ENCODE results near the gene PGM5.

The PGM5 gene

GRCh38 chr9:68493541-68493940 is 137.1 kb downstream of the PGM5 start:
- Histone ChIP-seq H4K20me1 (ENCODE audit: insufficient read depth, low read length) (no peaks in the 10 kb centered on the region), H3K4me2 (ENCODE audit: low read length) (no peak overlapping the region), H3K4me3 (ENCODE audit: low read length) (no peak overlapping the region), H3K9ac (ENCODE audit: low read length) (no peak overlapping the region), H2AFZ (ENCODE audit: low read depth, low read length) (no peak overlapping the region), H3K4me1 (ENCODE audit: low read length) (no peaks in the 10 kb centered on the region), H3K36me3 (replicated peaks; ENCODE audit: low read depth, low read length) (no peaks in the 10 kb centered on the region), H3K27me3 (ENCODE audit: low read depth, low read length) (peaks cover 19% of the 10 kb centered on the region), H3K27ac (ENCODE audit: low read length) (no peak overlapping the region), H3K9me3 (ENCODE audit: insufficient read depth, low read length) (no peaks in the 10 kb centered on the region), H3K79me2 (ENCODE audit: low read length) (no peaks in the 10 kb centered on the region)
- TF ChIP-seq EZH2phosphoT487 (IDR thresholded peaks at IDR 0.05; ENCODE audit: low read depth) (no peak), CTCF (IDR thresholded peaks at IDR 0.05; ENCODE audit: low read depth, low read length) (no peak)

GRCh38 chr9:68493958-68494577 is 137.7 kb downstream of the PGM5 start:
- H3K4me3 ChIP-seq (ENCODE audit: low read length), result no peak overlapping the region
- no peak overlapping the region for H3K9ac ChIP-seq (ENCODE audit: low read length)
- H3K27me3 ChIP-seq (ENCODE audit: low read depth, low read length), result peaks cover 19% of the 10 kb centered on the region
- no peak overlapping the region for H2AFZ ChIP-seq (ENCODE audit: low read depth, low read length)
- no peaks in the 10 kb centered on the region for H3K79me2 ChIP-seq (ENCODE audit: low read length)
- H3K4me2 ChIP-seq (ENCODE audit: low read length), result no peak overlapping the region
- no peaks in the 10 kb centered on the region for H4K20me1 ChIP-seq (ENCODE audit: insufficient read depth, low read length)
- no peaks in the 10 kb centered on the region for H3K9me3 ChIP-seq (ENCODE audit: insufficient read depth, low read length)
- no peaks in the 10 kb centered on the region for H3K36me3 ChIP-seq (replicated peaks; ENCODE audit: low read depth, low read length)
- H3K27ac ChIP-seq (ENCODE audit: low read length), result no peak overlapping the region
- no peaks in the 10 kb centered on the region for H3K4me1 ChIP-seq (ENCODE audit: low read length)
- no peak for TF ChIP-seq EZH2phosphoT487 (IDR thresholded peaks at IDR 0.05; ENCODE audit: low read depth)
- TF ChIP-seq CTCF (IDR thresholded peaks at IDR 0.05; ENCODE audit: low read depth, low read length), result no peak

- H3K27ac ChIP-seq (ENCODE audit: low read length), result no peak overlapping the region
- no peak overlapping the region for H3K9ac ChIP-seq (ENCODE audit: low read length)
- no peaks in the 10 kb centered on the region for H3K4me1 ChIP-seq (ENCODE audit: low read length)
- peaks cover 19% of the 10 kb centered on the region for H3K27me3 ChIP-seq (ENCODE audit: low read depth, low read length)
- no peak overlapping the region for H2AFZ ChIP-seq (ENCODE audit: low read depth, low read length)
- H3K9me3 ChIP-seq (ENCODE audit: insufficient read depth, low read length), result no peaks in the 10 kb centered on the region
- no peaks in the 10 kb centered on the region for H3K79me2 ChIP-seq (ENCODE audit: low read length)
- H3K36me3 ChIP-seq (replicated peaks; ENCODE audit: low read depth, low read length), result no peaks in the 10 kb centered on the region
- TF ChIP-seq EZH2phosphoT487 (IDR thresholded peaks at IDR 0.05; ENCODE audit: low read depth) (no peak), CTCF (IDR thresholded peaks at IDR 0.05; ENCODE audit: low read depth, low read length) (no peak)
- H4K20me1 ChIP-seq (ENCODE audit: insufficient read depth, low read length), result no peaks in the 10 kb centered on the region
- no peak overlapping the region for H3K4me2 ChIP-seq (ENCODE audit: low read length)
- no peak overlapping the region for H3K4me3 ChIP-seq (ENCODE audit: low read length)
These were observed 138.8 kb downstream of the PGM5 start for GRCh38 chr9:68495247-68495646.

GRCh38 chr9:68496356-68496755 is 139.9 kb downstream of the PGM5 start:
- Histone ChIP-seq H3K9ac (ENCODE audit: low read length) (no peak overlapping the region), H3K79me2 (ENCODE audit: low read length) (no peaks in the 10 kb centered on the region), H3K27ac (ENCODE audit: low read length) (no peak overlapping the region), H4K20me1 (ENCODE audit: insufficient read depth, low read length) (no peaks in the 10 kb centered on the region), H3K4me3 (ENCODE audit: low read length) (no peak overlapping the region), H2AFZ (ENCODE audit: low read depth, low read length) (no peak overlapping the region), H3K4me1 (ENCODE audit: low read length) (no peaks in the 10 kb centered on the region), H3K4me2 (ENCODE audit: low read length) (no peak overlapping the region), H3K27me3 (ENCODE audit: low read depth, low read length) (peaks cover 19% of the 10 kb centered on the region), H3K9me3 (ENCODE audit: insufficient read depth, low read length) (no peaks in the 10 kb centered on the region), H3K36me3 (replicated peaks; ENCODE audit: low read depth, low read length) (no peaks in the 10 kb centered on the region)
- TF ChIP-seq EZH2phosphoT487 (IDR thresholded peaks at IDR 0.05; ENCODE audit: low read depth), result no peak
- TF ChIP-seq CTCF (IDR thresholded peaks at IDR 0.05; ENCODE audit: low read depth, low read length), result no peak

All from OCI-LY3 (cell line).